Activated T-helper 1 cell treated with anti-CD3 and anti-CD28 coated beads, Interleukin-12 subunit alpha, Interleukin-12 subunit beta, Interleukin-2, Interleukin-4 antibody, amounts not matched to agents 30 ng/mL and 10 ng/mL and 1 ng/mL, durations not matched to agents 14 hours and 24 hours and 36 hours (primary cell): Measurements from ENCODE around the gene PHLDB2. TPM values are rescaled to one million over a fixed set of nuclear protein-coding genes. Genes with fewer than 3 reads are reported as not detected.

ENCODE experiments used
- DNase-seq: peaks from one replicate; pipeline ENCODE4 v3.0.0; 2021; ENCODE audit warnings: low spot score
- H3K27ac Mint-ChIP-seq: one replicate; pipeline ENCODE4 v1.8.0; 2021; ENCODE audit warnings: mild to moderate bottlenecking, mixed read lengths
- H3K27me3 Mint-ChIP-seq: one replicate; pipeline ENCODE4 v1.8.0; 2022; ENCODE audit warnings: mild to moderate bottlenecking, moderate library complexity, mixed read lengths; ENCODE audit not compliant: insufficient read depth
- H3K36me3 Mint-ChIP-seq: one replicate; pipeline ENCODE4 v1.8.0; 2021; ENCODE audit warnings: low read depth, mixed read lengths
- H3K4me1 Mint-ChIP-seq: one replicate; pipeline ENCODE4 v1.8.0; 2021; ENCODE audit warnings: low read depth, mixed read lengths
- H3K4me3 Mint-ChIP-seq: one replicate; pipeline ENCODE4 v1.8.0; 2021; ENCODE audit warnings: mild to moderate bottlenecking, moderate library complexity, mixed read lengths
- H3K9me3 Mint-ChIP-seq: one replicate; pipeline ENCODE4 v1.8.0; 2021; ENCODE audit warnings: mixed read lengths
- intact Hi-C: fragments of 100-400 bp; cut with micrococcal nuclease; formaldehyde crosslinking; loops from one replicate; pipeline ENCODE4 v1.15.1; 2024
- total RNA-seq: library from RNA; stranded (reverse); gene quantifications from 2 replicates; pipeline ENCODE4 v1.2.3, GENCODE V29; 2022

The PHLDB2 gene
- total RNA-seq, 1 donor from 2014 or later = 0.75 TPM

- intact Hi-C loops = loop anchor here (5.0 kb wide), 1 partner anchor 118 kb away; no protein-coding TSS in a partner anchor
- peaks cover 36% of the 10 kb centered on the region for H3K27me3 Mint-ChIP-seq
These were observed 4.1 kb upstream of the PHLDB2 start for GRCh38 chr3:111854990-111855389.

GRCh38 chr3:111856501-111856900 is 2.6 kb upstream of the PHLDB2 start:
- H3K4me3 Mint-ChIP-seq = no peak overlapping the region

More at GRCh38 chr3:111854990-111855389, 4.1 kb upstream of the PHLDB2 start:
- Mint-ChIP-seq H3K36me3 (no peaks in the 10 kb centered on the region), H3K27ac (no peak overlapping the region), H3K4me1 (peaks cover 20% of the 10 kb centered on the region), H3K9me3 (no peaks in the 10 kb centered on the region), H3K4me3 (no peak overlapping the region)
- DNase-seq = no peak

GRCh38 chr3:111857474-111857873 is 1.6 kb upstream of the PHLDB2 start:
- Mint-ChIP-seq H3K36me3 (no peaks in the 10 kb centered on the region), H3K27ac (no peak overlapping the region), H3K27me3 (peaks cover 56% of the 10 kb centered on the region), H3K4me1 (peaks cover 27% of the 10 kb centered on the region), H3K4me3 (no peak overlapping the region), H3K9me3 (no peaks in the 10 kb centered on the region)
- intact Hi-C loops = loop anchor here (5.0 kb wide), 1 partner anchor 120 kb away; no protein-coding TSS in a partner anchor
- no peak for DNase-seq

More at GRCh38 chr3:111856501-111856900, 2.6 kb upstream of the PHLDB2 start:
- no peaks in the 10 kb centered on the region for H3K36me3 Mint-ChIP-seq
- H3K27me3 Mint-ChIP-seq = peaks cover 50% of the 10 kb centered on the region
- intact Hi-C loops = loop anchor here (5.0 kb wide), 1 partner anchor 119 kb away; no protein-coding TSS in a partner anchor
- DNase-seq = no peak
- peaks cover 31% of the 10 kb centered on the region for H3K4me1 Mint-ChIP-seq
- H3K27ac Mint-ChIP-seq = no peak overlapping the region
- H3K9me3 Mint-ChIP-seq = no peaks in the 10 kb centered on the region

- no peak for DNase-seq
- peaks cover 64% of the 10 kb centered on the region for H3K27me3 Mint-ChIP-seq
- peak overlapping the region; percentile 85 for H3K4me3 Mint-ChIP-seq
- H3K36me3 Mint-ChIP-seq = no peaks in the 10 kb centered on the region
- intact Hi-C loops = loop anchor here (1.0 to 5.0 kb wide), 2 partner anchors 121 to 141 kb away; no protein-coding TSS in a partner anchor
- no peak overlapping the region for H3K27ac Mint-ChIP-seq
- H3K9me3 Mint-ChIP-seq = no peaks in the 10 kb centered on the region
- H3K4me1 Mint-ChIP-seq = peaks cover 27% of the 10 kb centered on the region
These were observed 423 bp upstream of the PHLDB2 start for GRCh38 chr3:111858642-111859041.

- peaks cover 61% of the 10 kb centered on the region for H3K27me3 Mint-ChIP-seq
- H3K4me1 Mint-ChIP-seq = peaks cover 27% of the 10 kb centered on the region
- no peak overlapping the region for H3K27ac Mint-ChIP-seq
- peak overlapping the region; percentile 85 for H3K4me3 Mint-ChIP-seq
- no peaks in the 10 kb centered on the region for H3K36me3 Mint-ChIP-seq
- H3K9me3 Mint-ChIP-seq = no peaks in the 10 kb centered on the region
- intact Hi-C loops = loop anchor here (1.0 to 5.0 kb wide), 4 partner anchors 107 to 153 kb away; no protein-coding TSS in a partner anchor
- peak; percentile 27 for DNase-seq
These were observed 1.2 kb downstream of the PHLDB2 start for GRCh38 chr3:111859974-111860859.

- Mint-ChIP-seq H3K9me3 (no peaks in the 10 kb centered on the region), H3K4me3 (peak overlapping the region; percentile 85), H3K4me1 (peaks cover 27% of the 10 kb centered on the region), H3K27ac (no peak overlapping the region), H3K36me3 (no peaks in the 10 kb centered on the region), H3K27me3 (peaks cover 63% of the 10 kb centered on the region)
- no peak for DNase-seq
- intact Hi-C loops = loop anchor here (2.0 kb wide), 1 partner anchor 105 kb away; no protein-coding TSS in a partner anchor
These were observed 2.3 kb downstream of the PHLDB2 start for GRCh38 chr3:111861391-111861790.

- H3K9me3 Mint-ChIP-seq = no peaks in the 10 kb centered on the region
- H3K36me3 Mint-ChIP-seq = no peaks in the 10 kb centered on the region
- no peak for DNase-seq
- H3K27me3 Mint-ChIP-seq = peaks cover 54% of the 10 kb centered on the region
- H3K4me3 Mint-ChIP-seq = no peak overlapping the region
- no peak overlapping the region for H3K27ac Mint-ChIP-seq
- intact Hi-C loops = no loop called here
- H3K4me1 Mint-ChIP-seq = peaks cover 27% of the 10 kb centered on the region
These were observed 3.4 kb downstream of the PHLDB2 start for GRCh38 chr3:111862415-111862814.

GRCh38 chr3:111862974-111863373 is 3.9 kb downstream of the PHLDB2 start:
- intact Hi-C loops = no loop called here

GRCh38 chr3:111863942-111864694 is 5.1 kb downstream of the PHLDB2 start:
- H3K36me3 Mint-ChIP-seq = no peaks in the 10 kb centered on the region

More at GRCh38 chr3:111862974-111863373, 3.9 kb downstream of the PHLDB2 start:
- no peaks in the 10 kb centered on the region for H3K9me3 Mint-ChIP-seq
- no peaks in the 10 kb centered on the region for H3K36me3 Mint-ChIP-seq
- DNase-seq = no peak
- H3K27me3 Mint-ChIP-seq = peaks cover 52% of the 10 kb centered on the region
- peaks cover 27% of the 10 kb centered on the region for H3K4me1 Mint-ChIP-seq
- H3K27ac Mint-ChIP-seq = no peak overlapping the region
- no peak overlapping the region for H3K4me3 Mint-ChIP-seq

GRCh38 chr3:111864821-111865656 is 6.0 kb downstream of the PHLDB2 start:
- intact Hi-C loops = no loop called here
- no peaks in the 10 kb centered on the region for H3K36me3 Mint-ChIP-seq
- H3K27me3 Mint-ChIP-seq = peaks cover 40% of the 10 kb centered on the region

More at GRCh38 chr3:111863942-111864694, 5.1 kb downstream of the PHLDB2 start:
- Mint-ChIP-seq H3K27me3 (peaks cover 46% of the 10 kb centered on the region), H3K4me3 (no peak overlapping the region), H3K9me3 (no peaks in the 10 kb centered on the region), H3K4me1 (peaks cover 20% of the 10 kb centered on the region), H3K27ac (no peak overlapping the region)
- intact Hi-C loops = no loop called here
- no peak for DNase-seq

GRCh38 chr3:111867889-111868426 is 8.9 kb downstream of the PHLDB2 start:
- Mint-ChIP-seq H3K9me3 (no peaks in the 10 kb centered on the region), H3K4me1 (no peaks in the 10 kb centered on the region), H3K27me3 (peaks cover 22% of the 10 kb centered on the region), H3K27ac (no peak overlapping the region), H3K4me3 (no peak overlapping the region), H3K36me3 (no peaks in the 10 kb centered on the region)
- no peak for DNase-seq
- intact Hi-C loops = no loop called here

More at GRCh38 chr3:111864821-111865656, 6.0 kb downstream of the PHLDB2 start:
- Mint-ChIP-seq H3K4me1 (peaks cover 15% of the 10 kb centered on the region), H3K9me3 (no peaks in the 10 kb centered on the region), H3K27ac (no peak overlapping the region), H3K4me3 (no peak overlapping the region)
- no peak for DNase-seq

GRCh38 chr3:111870620-111871019 is 11.6 kb downstream of the PHLDB2 start:
- Mint-ChIP-seq H3K36me3 (no peaks in the 10 kb centered on the region), H3K4me3 (no peak overlapping the region), H3K4me1 (no peaks in the 10 kb centered on the region), H3K27me3 (peaks cover 17% of the 10 kb centered on the region), H3K27ac (no peak overlapping the region), H3K9me3 (no peaks in the 10 kb centered on the region)
- DNase-seq = no peak
- intact Hi-C loops = no loop called here
